Cardiac fibroblast (primary cell): Measurements from ENCODE around the gene XRCC5.

ENCODE experiments used
- DNase-seq, 2 donors: peaks; one replicate each; pipeline versions ENCODE4 v3.0.0 to v3.0.0-alpha.2; 2010; ENCODE audit warnings: low read depth in 2 of 2
- H3K4me3 ChIP-seq, 2 donors: replicated peaks in 1 of 2; 1 replicate in 1 of 2; 2 replicates in 1 of 2; pipeline ENCODE4 v1.5.1; 2011; ENCODE audit warnings: low read depth in 2 of 2, low read length in 2 of 2, mild to moderate bottlenecking in 2 of 2, moderate library complexity in 1 of 2
- TF ChIP-seq, protein P1 (sequence below): IDR thresholded peaks from one replicate; pipeline ENCODE4 v1.5.1; 2011; ENCODE audit warnings: low read depth, mild to moderate bottlenecking, low read length, inconsistent platforms

The XRCC5 gene

DNA sequence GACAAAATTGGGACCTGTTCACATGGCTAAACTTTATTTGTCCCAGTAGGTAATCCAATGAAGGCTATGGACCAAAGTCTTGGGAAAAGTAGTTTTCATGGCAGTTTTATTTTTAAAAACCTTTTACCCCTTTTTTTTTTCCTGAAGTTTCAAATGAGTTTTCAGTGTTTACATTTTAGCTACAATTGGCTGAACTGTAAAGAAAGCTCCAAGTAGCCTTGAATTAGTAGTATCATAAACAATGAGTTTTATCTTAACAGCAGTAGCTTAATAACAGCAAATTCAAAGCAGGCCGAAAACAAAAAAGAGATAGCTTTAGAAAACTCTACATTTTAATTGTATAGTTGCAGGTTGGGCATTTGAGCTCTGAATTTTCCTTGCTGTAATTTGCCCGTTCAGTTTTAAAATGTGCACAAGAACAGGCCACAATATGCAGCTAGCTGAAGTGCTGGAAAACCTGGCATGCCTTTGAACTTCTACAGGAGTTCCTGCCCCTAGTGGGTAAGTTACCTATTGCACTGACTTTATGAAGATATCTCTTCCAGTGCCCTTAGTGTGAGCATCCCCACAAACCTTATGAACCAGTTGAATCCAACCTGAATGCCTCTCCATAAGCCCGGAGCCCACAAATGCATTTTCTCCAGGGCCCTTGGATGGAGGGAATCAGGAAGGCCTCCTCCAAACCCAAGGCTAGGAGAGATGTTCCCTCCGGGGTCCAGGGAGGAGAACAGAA, 106.7 kb downstream of the XRCC5 start:
- TF ChIP-seq, protein P1, sequence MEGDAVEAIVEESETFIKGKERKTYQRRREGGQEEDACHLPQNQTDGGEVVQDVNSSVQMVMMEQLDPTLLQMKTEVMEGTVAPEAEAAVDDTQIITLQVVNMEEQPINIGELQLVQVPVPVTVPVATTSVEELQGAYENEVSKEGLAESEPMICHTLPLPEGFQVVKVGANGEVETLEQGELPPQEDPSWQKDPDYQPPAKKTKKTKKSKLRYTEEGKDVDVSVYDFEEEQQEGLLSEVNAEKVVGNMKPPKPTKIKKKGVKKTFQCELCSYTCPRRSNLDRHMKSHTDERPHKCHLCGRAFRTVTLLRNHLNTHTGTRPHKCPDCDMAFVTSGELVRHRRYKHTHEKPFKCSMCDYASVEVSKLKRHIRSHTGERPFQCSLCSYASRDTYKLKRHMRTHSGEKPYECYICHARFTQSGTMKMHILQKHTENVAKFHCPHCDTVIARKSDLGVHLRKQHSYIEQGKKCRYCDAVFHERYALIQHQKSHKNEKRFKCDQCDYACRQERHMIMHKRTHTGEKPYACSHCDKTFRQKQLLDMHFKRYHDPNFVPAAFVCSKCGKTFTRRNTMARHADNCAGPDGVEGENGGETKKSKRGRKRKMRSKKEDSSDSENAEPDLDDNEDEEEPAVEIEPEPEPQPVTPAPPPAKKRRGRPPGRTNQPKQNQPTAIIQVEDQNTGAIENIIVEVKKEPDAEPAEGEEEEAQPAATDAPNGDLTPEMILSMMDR: peak; percentile 31
- no peak overlapping the region for H3K4me3 ChIP-seq
- peak; percentile 23 to 39 for DNase-seq

DNA sequence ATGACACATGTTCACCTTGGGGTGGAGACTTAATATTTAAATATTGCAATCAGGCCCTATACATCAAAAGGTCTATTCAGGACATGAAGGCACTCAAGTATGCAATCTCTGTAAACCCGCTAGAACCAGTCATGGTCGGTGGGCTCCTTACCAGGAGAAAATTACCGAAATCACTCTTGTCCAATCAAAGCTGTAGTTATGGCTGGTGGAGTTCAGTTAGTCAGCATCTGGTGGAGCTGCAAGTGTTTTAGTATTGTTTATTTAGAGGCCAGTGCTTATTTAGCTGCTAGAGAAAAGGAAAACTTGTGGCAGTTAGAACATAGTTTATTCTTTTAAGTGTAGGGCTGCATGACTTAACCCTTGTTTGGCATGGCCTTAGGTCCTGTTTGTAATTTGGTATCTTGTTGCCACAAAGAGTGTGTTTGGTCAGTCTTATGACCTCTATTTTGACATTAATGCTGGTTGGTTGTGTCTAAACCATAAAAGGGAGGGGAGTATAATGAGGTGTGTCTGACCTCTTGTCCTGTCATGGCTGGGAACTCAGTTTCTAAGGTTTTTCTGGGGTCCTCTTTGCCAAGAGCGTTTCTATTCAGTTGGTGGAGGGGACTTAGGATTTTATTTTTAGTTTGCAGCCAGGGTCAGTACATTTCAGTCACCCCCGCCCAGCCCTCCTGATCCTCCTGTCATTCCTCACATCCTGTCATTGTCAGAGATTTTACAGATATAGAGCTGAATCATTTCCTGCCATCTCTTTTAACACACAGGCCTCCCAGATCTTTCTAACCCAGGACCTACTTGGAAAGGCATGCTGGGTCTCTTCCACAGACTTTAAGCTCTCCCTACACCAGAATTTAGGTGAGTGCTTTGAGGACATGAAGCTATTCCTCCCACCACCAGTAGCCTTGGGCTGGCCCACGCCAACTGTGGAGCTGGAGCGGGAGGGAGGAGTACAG, 108.1 kb downstream of the XRCC5 start:
- H3K4me3 ChIP-seq: no peak overlapping the region
- DNase-seq: peak; percentile 49 to 70
- TF ChIP-seq, protein P1: no peak

DNA sequence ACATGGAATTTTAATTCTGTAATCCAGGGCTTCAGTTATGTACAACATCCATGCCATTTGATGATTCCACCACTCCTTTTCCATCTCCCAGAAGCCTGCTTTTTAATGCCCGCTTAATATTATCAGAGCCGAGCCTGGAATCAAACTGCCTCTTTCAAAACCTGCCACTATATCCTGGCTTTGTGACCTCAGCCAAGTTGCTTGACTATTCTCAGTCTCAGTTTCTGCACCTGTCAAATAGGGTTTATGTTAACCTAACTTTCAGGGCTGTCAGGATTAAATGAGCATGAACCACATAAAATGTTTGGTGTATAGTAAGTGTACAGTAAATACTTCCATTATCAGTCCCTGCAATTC, 108.7 kb downstream of the XRCC5 start:
- no peak for DNase-seq
- no peak overlapping the region for H3K4me3 ChIP-seq
- TF ChIP-seq, protein P1: no peak

DNA sequence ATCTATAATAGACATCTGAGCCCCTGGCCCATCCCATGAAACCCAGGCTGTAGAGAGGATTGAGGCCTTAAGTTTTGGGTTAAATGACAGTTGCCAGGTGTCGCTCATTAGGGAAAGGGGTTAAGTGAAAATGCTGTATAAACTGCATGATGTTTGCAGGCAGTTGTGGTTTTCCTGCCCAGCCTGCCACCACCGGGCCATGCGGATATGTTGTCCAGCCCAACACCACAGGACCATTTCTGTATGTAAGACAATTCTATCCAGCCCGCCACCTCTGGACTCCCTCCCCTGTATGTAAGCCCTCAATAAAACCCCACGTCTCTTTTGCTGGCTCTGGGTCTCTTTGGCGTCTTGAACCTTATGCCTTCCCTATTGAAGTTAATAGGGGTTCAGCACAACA, 110.7 kb downstream of the XRCC5 start:
- H3K4me3 ChIP-seq: no peak overlapping the region
- TF ChIP-seq, protein P1: no peak
- DNase-seq: no peak

DNA sequence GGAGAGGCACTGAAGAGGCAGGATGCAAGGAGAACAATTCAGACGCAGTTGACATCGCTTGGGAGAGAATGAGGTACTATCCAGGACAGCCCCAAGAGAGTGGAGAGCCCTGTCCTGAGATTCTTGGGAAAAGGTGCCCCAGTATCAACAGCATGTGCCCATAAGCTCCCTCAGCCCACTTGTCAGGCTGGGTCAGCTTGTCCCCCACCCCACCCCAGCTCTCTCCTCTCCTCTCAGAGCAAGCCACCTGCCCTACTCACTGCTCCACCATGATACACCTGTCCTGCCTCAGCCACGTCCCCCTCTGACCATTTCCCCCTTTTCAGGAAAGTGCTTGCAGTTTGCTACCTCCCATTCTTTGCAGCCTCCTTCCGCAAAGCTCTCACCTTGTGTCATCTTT, 111.8 kb downstream of the XRCC5 start:
- no peak for DNase-seq
- H3K4me3 ChIP-seq: no peak overlapping the region
- TF ChIP-seq, protein P1: no peak

DNA sequence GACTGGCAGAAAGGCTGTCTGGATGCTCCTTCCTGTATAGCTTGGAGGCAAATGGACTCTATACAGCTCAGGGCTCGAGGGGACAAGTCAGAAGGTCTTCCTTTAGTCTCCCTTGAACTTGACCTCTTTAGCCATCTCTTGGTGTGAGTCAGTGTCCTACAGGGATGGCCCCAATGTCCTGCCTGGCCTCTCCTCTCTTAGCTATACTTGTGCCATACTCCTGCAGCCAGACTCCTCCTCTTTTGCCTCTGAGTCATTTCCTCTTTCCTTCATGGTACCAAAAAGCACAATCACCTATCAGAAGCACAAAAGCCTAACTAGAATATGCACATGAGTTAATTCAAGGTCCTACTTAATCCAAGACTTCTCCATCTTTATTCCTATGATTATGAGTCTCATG, 112.7 kb downstream of the XRCC5 start:
- TF ChIP-seq, protein P1: no peak
- H3K4me3 ChIP-seq: no peak overlapping the region
- DNase-seq: peak; percentile 35 to 76
